IMR-90 (cell line): ENCODE results near the gene PRDM1.

ENCODE experiments used
- CHD1 ChIP-seq: IDR thresholded peaks from 2 replicates; pipeline ENCODE4 v1.6.1; 2012; ENCODE audit warnings: low read depth, low read length, improper control_type of control experiment
- CTCF ChIP-seq: conservative IDR thresholded peaks from 2 replicates; pipeline ENCODE4 v1.5.1; 2012; ENCODE audit warnings: mild to moderate bottlenecking, low read depth, low read length, improper control_type of control experiment
- MAFK ChIP-seq: IDR thresholded peaks from 2 replicates; pipeline ENCODE4 v1.6.1; 2012; ENCODE audit warnings: low read depth, low read length, improper control_type of control experiment
- MAZ ChIP-seq: IDR thresholded peaks from 2 replicates; pipeline ENCODE4 v1.6.1; 2012; ENCODE audit warnings: low read depth, mild to moderate bottlenecking, low read length, improper control_type of control experiment, moderate library complexity, borderline replicate concordance
- POLR2A ChIP-seq: IDR thresholded peaks from 2 replicates; pipeline ENCODE4 v1.6.1; 2012; ENCODE audit warnings: mild to moderate bottlenecking, low read depth, low read length
- RAD21 ChIP-seq: IDR thresholded peaks from 2 replicates; pipeline ENCODE4 v1.6.1; 2012; ENCODE audit warnings: low read length, improper control_type of control experiment
- RFX5 ChIP-seq: IDR thresholded peaks from 2 replicates; pipeline ENCODE4 v1.8.0; 2012; ENCODE audit warnings: low read depth, mild to moderate bottlenecking, low read length, moderate library complexity

- TF ChIP-seq CTCF (no peak), RAD21 (no peak), MAFK (no peak), POLR2A (no peak), RFX5 (no peak), CHD1 (no peak), MAZ (no peak)
Measured at GRCh38 chr6:106080763-106081095, 5.4 kb upstream of the PRDM1 start.
